ENCODE measurements around the gene JARID2.

DNA sequence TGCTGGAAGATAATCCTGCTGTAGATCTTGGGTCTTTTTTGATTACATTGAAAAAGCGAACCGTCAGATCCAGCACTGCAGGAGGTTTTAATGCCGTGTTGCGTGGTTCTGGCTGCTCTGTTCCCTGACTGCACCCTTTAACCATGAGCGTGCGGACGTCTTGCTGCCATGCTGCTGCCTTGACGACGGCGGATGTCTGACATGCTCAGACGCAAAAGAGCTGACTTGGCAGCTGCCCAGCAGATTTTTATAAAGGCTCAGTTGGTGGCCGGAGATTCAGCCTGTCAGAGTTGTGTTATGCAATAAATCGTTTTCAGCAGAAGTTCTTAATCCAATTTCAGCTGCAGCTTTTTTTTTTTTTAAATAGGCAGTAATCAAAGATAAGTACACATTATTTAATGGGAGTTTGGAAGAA lies 119.4 kb downstream of the JARID2 start:
- TF ChIP-seq ZNF211 (tag by site-specific recombination; IDR thresholded peaks at IDR 0.05; ENCODE audit: low read depth) (no peak), ZNF140 (tag by site-specific recombination; IDR thresholded peaks at IDR 0.05) (no peak), ZNF10 (tag by site-specific recombination; IDR thresholded peaks at IDR 0.05) (no peak), ZNF777 (tag by site-specific recombination; IDR thresholded peaks at IDR 0.05; ENCODE audit: borderline replicate concordance) (no peak)
- TF ChIP-seq, protein P1, sequence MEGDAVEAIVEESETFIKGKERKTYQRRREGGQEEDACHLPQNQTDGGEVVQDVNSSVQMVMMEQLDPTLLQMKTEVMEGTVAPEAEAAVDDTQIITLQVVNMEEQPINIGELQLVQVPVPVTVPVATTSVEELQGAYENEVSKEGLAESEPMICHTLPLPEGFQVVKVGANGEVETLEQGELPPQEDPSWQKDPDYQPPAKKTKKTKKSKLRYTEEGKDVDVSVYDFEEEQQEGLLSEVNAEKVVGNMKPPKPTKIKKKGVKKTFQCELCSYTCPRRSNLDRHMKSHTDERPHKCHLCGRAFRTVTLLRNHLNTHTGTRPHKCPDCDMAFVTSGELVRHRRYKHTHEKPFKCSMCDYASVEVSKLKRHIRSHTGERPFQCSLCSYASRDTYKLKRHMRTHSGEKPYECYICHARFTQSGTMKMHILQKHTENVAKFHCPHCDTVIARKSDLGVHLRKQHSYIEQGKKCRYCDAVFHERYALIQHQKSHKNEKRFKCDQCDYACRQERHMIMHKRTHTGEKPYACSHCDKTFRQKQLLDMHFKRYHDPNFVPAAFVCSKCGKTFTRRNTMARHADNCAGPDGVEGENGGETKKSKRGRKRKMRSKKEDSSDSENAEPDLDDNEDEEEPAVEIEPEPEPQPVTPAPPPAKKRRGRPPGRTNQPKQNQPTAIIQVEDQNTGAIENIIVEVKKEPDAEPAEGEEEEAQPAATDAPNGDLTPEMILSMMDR (tag by site-specific recombination; IDR thresholded peaks at IDR 0.05): no peak
- TF ChIP-seq, protein P2, sequence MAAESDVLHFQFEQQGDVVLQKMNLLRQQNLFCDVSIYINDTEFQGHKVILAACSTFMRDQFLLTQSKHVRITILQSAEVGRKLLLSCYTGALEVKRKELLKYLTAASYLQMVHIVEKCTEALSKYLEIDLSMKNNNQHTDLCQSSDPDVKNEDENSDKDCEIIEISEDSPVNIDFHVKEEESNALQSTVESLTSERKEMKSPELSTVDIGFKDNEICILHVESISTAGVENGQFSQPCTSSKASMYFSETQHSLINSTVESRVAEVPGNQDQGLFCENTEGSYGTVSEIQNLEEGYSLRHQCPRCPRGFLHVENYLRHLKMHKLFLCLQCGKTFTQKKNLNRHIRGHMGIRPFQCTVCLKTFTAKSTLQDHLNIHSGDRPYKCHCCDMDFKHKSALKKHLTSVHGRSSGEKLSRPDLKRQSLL (tag by site-specific recombination; IDR thresholded peaks at IDR 0.05): no peak
- TF ChIP-seq, protein P3, sequence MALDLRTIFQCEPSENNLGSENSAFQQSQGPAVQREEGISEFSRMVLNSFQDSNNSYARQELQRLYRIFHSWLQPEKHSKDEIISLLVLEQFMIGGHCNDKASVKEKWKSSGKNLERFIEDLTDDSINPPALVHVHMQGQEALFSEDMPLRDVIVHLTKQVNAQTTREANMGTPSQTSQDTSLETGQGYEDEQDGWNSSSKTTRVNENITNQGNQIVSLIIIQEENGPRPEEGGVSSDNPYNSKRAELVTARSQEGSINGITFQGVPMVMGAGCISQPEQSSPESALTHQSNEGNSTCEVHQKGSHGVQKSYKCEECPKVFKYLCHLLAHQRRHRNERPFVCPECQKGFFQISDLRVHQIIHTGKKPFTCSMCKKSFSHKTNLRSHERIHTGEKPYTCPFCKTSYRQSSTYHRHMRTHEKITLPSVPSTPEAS (tag by site-specific recombination; IDR thresholded peaks at IDR 0.05): no peak
- TF ChIP-seq, protein P4, sequence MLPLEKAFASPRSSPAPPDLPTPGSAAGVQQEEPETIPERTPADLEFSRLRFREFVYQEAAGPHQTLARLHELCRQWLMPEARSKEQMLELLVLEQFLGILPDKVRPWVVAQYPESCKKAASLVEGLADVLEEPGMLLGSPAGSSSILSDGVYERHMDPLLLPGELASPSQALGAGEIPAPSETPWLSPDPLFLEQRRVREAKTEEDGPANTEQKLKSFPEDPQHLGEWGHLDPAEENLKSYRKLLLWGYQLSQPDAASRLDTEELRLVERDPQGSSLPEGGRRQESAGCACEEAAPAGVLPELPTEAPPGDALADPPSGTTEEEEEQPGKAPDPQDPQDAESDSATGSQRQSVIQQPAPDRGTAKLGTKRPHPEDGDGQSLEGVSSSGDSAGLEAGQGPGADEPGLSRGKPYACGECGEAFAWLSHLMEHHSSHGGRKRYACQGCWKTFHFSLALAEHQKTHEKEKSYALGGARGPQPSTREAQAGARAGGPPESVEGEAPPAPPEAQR (tag by site-specific recombination; IDR thresholded peaks at IDR 0.05): no peak
